Smooth muscle cell (in vitro differentiated cells): ENCODE measurements around the gene MCFD2. TPM values are rescaled to one million over a fixed set of nuclear protein-coding genes. Genes with fewer than 3 reads are reported as not detected.

Experiments
- DNase-seq: peaks from one replicate; lab custom pipeline; 2025; ENCODE audit not compliant: unreplicated experiment; lab: John Stamatoyannopoulos, UW
- H2AFZ ChIP-seq: fragments of 200-600 bp; sonication (generic); 2 replicates; pipeline ENCODE4 v1.6.0; 2016; ENCODE audit warnings: antibody characterized with exemption, low read depth, mild to moderate bottlenecking
- H3F3A ChIP-seq: fragments of 200-600 bp; sonication (generic); 2 replicates; pipeline ENCODE4 v1.6.0; 2017; ENCODE audit warnings: antibody characterized with exemption, low read depth
- H3K27ac ChIP-seq: fragments of 200-600 bp; sonication (generic); 2 replicates; pipeline ENCODE4 v1.5.1; 2016; ENCODE audit warnings: low read depth, mild to moderate bottlenecking
- H3K27me3 ChIP-seq: fragments of 200-600 bp; sonication (generic); 2 replicates; pipeline ENCODE4 v1.6.1; 2016; ENCODE audit warnings: low read depth, mild to moderate bottlenecking
- H3K36me3 ChIP-seq: fragments of 200-600 bp; sonication (generic); 2 replicates; pipeline ENCODE4 v1.5.1; 2016; ENCODE audit warnings: low read depth
- H3K4me1 ChIP-seq: fragments of 200-600 bp; sonication (generic); 2 replicates; pipeline ENCODE4 v1.5.1; 2016; ENCODE audit warnings: low read depth
- H3K4me2 ChIP-seq: fragments of 200-600 bp; sonication (generic); 2 replicates; pipeline ENCODE4 v1.6.0; 2016; ENCODE audit warnings: mild to moderate bottlenecking
- H3K4me3 ChIP-seq: fragments of 200-600 bp; sonication (generic); 2 replicates; pipeline ENCODE4 v1.5.1; 2016; ENCODE audit warnings: mild to moderate bottlenecking
- H3K79me2 ChIP-seq: fragments of 200-600 bp; sonication (generic); 2 replicates; pipeline ENCODE4 v1.6.0; 2016; ENCODE audit warnings: low read depth, mild to moderate bottlenecking
- H3K9ac ChIP-seq: fragments of 200-600 bp; sonication (generic); 2 replicates; pipeline ENCODE4 v1.6.0; 2016; ENCODE audit warnings: low read depth
- H3K9me3 ChIP-seq: fragments of 200-600 bp; sonication (generic); replicated peaks from 2 replicates; pipeline ENCODE4 v1.5.1; 2016; ENCODE audit warnings: low read depth
- H4K20me1 ChIP-seq: fragments of 200-600 bp; sonication (generic); 2 replicates; pipeline ENCODE4 v1.6.0; 2016; ENCODE audit warnings: low read depth
- WGBS: methylation state at CpG from one replicate; pipeline ENCODE4 v1.1.7; 2016; ENCODE audit warnings: low lambda C conversion rate; 5-methylcytosine and 5-hydroxymethylcytosine counted together
- polyA plus RNA-seq: library from polyadenylated mRNA; unstranded; fragments of >200 nt; fragmentation: Nextera tagmentation; extraction: Ambion mirVana; gene quantifications from 2 replicates; pipeline ENCODE4 v1.2.1, GENCODE V29; 2016
- total RNA-seq: library from RNA; depleted of rRNA; stranded (reverse); fragments of >200 nt; gene quantifications from 2 replicates; pipeline ENCODE4 v1.2.3, GENCODE V29; 2014
- TF ChIP-seq, protein P1 (sequence below): fragments of 200-600 bp; sonication (generic); IDR thresholded peaks from 2 replicates; pipeline ENCODE4 v1.5.1; 2017; ENCODE audit warnings: borderline replicate concordance, mild to moderate bottlenecking, antibody characterized with exemption; ENCODE audit not compliant: insufficient read depth, poor library complexity, severe bottlenecking

Gene MCFD2
- total and polyA plus RNA-seq, 2 experiments from 2014 or later: 100 to 167 TPM

DNA sequence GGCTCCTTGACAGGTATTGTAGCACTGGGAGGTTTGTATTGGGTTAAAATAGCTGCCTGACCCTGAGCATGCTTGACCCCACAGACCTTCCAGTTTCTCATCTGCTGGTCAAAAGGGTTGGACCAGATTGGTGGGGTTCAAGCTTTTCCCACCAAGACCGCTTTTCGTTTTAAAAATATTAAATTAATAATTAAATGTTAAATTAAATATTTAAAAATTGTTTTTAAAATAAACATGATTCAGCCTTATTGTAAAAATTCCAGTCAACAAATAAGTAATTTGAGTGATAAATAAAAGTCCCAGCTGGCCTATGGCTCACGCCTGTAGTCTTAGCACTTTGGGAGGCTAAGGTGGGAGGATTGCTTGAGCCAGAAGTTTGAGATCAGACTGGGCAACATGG, 36.6 kb upstream of the MCFD2 start:
- Histone ChIP-seq H2AFZ (no peak overlapping the region), H3K9ac (no peak overlapping the region), H3K4me3 (no peak overlapping the region), H3K27me3 (no peaks in the 10 kb centered on the region), H3K9me3 (no peaks in the 10 kb centered on the region), H3K4me2 (no peak overlapping the region), H3K79me2 (peaks cover 30% of the 10 kb centered on the region), H3K4me1 (peaks cover 4% of the 10 kb centered on the region), H3K36me3 (peaks cover 5% of the 10 kb centered on the region), H3K27ac (no peak overlapping the region), H3F3A (peaks cover 9% of the 10 kb centered on the region), H4K20me1 (peaks cover 37% of the 10 kb centered on the region)
- TF ChIP-seq, protein P1, sequence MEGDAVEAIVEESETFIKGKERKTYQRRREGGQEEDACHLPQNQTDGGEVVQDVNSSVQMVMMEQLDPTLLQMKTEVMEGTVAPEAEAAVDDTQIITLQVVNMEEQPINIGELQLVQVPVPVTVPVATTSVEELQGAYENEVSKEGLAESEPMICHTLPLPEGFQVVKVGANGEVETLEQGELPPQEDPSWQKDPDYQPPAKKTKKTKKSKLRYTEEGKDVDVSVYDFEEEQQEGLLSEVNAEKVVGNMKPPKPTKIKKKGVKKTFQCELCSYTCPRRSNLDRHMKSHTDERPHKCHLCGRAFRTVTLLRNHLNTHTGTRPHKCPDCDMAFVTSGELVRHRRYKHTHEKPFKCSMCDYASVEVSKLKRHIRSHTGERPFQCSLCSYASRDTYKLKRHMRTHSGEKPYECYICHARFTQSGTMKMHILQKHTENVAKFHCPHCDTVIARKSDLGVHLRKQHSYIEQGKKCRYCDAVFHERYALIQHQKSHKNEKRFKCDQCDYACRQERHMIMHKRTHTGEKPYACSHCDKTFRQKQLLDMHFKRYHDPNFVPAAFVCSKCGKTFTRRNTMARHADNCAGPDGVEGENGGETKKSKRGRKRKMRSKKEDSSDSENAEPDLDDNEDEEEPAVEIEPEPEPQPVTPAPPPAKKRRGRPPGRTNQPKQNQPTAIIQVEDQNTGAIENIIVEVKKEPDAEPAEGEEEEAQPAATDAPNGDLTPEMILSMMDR: no peak
- 98% methylated on average over 3 of the region's 3 CpGs for WGBS
- no peak for DNase-seq

DNA sequence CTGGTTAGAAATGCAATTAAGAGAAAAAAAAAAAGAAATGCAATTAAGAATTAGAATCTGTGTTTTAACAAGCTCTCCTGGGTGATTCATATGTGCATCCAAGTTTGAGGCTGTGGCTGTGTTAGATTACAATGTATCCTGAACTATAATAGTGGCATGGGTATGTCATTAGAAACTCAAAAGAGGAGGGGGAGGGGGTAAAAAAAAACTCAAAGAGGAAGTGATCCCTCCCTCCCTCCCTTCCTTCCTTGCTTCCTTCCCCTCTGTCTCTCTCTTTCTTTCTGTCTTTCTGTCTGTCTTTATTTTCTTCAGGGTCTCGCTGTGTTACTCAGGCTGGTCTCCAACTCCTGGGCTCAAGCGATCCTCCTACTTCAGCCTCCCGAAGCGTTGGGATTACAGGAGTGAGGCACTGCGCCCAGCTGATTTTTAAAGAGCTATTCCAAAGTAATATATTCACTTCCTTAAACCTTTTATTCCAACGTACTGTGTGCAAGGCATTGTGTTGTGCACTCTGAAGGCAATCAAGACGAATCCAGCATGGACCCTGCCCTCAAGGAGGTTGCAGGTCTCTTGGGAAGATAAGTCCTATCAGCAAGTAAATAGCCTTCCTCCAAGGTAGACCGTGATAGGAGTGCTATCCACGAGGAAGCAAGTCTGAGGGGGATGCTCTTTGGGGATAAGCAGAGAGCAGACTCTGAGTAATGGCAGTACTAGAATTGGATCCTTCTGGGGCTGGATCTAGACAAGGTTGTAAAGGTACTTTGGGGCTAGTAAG, 35.9 kb upstream of the MCFD2 start:
- H3K4me2 ChIP-seq: no peak overlapping the region
- H3K4me3 ChIP-seq: no peak overlapping the region
- WGBS: 93% methylated on average over 9 of the region's 9 CpGs
- no peak overlapping the region for H3K9ac ChIP-seq
- H3K27me3 ChIP-seq: no peaks in the 10 kb centered on the region
- TF ChIP-seq, protein P1: no peak
- H3F3A ChIP-seq: peaks cover 9% of the 10 kb centered on the region
- no peak overlapping the region for H3K27ac ChIP-seq
- peaks cover 4% of the 10 kb centered on the region for H3K4me1 ChIP-seq
- H2AFZ ChIP-seq: no peak overlapping the region
- peaks cover 5% of the 10 kb centered on the region for H3K36me3 ChIP-seq
- no peak for DNase-seq
- peaks cover 44% of the 10 kb centered on the region for H4K20me1 ChIP-seq
- no peaks in the 10 kb centered on the region for H3K9me3 ChIP-seq
- H3K79me2 ChIP-seq: peaks cover 37% of the 10 kb centered on the region

DNA sequence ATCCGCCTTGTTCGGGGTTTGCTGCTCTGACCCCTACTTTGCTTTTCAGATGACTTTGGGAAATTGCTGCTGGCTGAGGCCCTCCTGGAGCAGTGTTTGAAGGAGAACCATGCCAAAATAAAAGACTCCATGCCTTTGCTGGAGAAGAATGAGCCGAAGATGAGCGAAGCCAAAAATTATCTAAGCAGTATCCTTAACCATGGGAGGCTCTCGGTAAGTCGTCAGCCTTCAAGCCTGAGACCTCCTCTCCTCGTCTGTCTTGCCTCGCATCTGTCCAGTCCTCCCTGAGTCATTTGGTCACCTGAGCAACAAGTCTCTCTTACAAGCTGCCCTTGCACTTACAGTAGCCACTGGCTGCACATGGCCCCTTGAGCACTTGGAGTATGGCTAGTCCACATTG, 34.7 kb upstream of the MCFD2 start:
- Histone ChIP-seq H3K9me3 (no peaks in the 10 kb centered on the region), H3K4me3 (no peak overlapping the region), H3K27me3 (no peaks in the 10 kb centered on the region), H3K4me1 (peaks cover 4% of the 10 kb centered on the region), H3K9ac (no peak overlapping the region), H3K27ac (no peak overlapping the region), H4K20me1 (peaks cover 56% of the 10 kb centered on the region), H3K79me2 (peaks cover 48% of the 10 kb centered on the region), H3K4me2 (no peak overlapping the region), H3K36me3 (peaks cover 5% of the 10 kb centered on the region), H3F3A (peaks cover 9% of the 10 kb centered on the region), H2AFZ (no peak overlapping the region)
- DNase-seq: no peak
- WGBS: 92% methylated on average over 8 of the region's 8 CpGs
- TF ChIP-seq, protein P1: no peak

DNA sequence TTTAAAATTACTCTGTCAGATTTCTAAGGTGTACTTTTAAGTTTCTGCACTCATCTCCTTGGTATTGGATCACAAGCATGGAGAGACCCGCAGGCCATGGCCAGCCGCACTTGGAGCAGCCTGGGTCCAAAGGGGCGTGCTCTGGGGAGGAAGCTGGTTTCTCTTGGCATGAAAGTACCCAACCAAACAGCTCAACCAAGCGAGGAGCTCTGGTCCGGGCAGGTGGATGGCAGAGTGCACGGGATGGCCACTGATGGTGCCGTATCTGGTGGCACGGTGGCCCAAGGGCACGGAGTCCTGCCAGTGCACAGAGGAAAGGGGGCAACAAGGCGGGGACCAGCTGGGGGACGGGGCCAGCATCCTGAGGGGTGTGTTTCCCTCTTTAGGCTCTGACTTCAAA, 32.2 kb upstream of the MCFD2 start:
- no peak for DNase-seq
- no peaks in the 10 kb centered on the region for H3K9me3 ChIP-seq
- no peak overlapping the region for H3K4me3 ChIP-seq
- peaks cover 1% of the 10 kb centered on the region for H3K4me1 ChIP-seq
- no peak overlapping the region for H3K27ac ChIP-seq
- no peak overlapping the region for H3K9ac ChIP-seq
- no peaks in the 10 kb centered on the region for H3F3A ChIP-seq
- H3K4me2 ChIP-seq: no peak overlapping the region
- peaks cover 79% of the 10 kb centered on the region for H4K20me1 ChIP-seq
- no peaks in the 10 kb centered on the region for H3K27me3 ChIP-seq
- 94% methylated on average over 11 of the region's 11 CpGs for WGBS
- H3K79me2 ChIP-seq: peaks cover 73% of the 10 kb centered on the region
- H2AFZ ChIP-seq: no peak overlapping the region
- peaks cover 5% of the 10 kb centered on the region for H3K36me3 ChIP-seq
- TF ChIP-seq, protein P1: no peak
